ENCODE measurements around the gene CUX1.

Gene CUX1

DNA sequence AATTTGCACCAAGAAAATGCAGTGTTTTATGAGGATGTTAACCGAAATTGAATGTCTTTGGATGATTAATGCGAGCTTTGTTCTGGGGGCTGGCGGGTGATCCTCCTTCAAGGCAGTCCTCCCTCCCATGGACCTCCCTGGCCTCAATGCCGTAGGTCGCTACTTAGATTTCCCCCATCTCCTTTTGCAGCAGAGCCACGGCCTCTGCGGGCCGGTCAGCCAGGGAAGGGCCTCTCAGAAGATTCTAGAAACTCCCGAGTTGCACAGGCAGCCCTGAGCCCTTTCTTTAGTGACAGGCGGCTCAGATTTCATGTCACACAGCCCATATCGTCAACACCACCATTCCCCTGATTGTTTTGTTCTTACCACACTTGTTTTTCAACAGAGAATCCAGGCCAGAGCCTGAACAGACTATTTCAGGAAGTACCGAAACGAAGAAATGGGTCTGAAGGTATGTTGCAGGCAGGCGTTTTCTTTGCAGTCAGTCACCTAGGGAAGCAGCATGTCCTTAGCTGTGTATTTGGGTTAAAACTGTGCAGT lies 381.1 kb downstream of the CUX1 start:
- no peak for DNase-seq (ENCODE audit: low read depth)
- no peak overlapping the region for H3K4me3 ChIP-seq (ENCODE audit: low read depth, low read length)
- TF ChIP-seq, protein P1, sequence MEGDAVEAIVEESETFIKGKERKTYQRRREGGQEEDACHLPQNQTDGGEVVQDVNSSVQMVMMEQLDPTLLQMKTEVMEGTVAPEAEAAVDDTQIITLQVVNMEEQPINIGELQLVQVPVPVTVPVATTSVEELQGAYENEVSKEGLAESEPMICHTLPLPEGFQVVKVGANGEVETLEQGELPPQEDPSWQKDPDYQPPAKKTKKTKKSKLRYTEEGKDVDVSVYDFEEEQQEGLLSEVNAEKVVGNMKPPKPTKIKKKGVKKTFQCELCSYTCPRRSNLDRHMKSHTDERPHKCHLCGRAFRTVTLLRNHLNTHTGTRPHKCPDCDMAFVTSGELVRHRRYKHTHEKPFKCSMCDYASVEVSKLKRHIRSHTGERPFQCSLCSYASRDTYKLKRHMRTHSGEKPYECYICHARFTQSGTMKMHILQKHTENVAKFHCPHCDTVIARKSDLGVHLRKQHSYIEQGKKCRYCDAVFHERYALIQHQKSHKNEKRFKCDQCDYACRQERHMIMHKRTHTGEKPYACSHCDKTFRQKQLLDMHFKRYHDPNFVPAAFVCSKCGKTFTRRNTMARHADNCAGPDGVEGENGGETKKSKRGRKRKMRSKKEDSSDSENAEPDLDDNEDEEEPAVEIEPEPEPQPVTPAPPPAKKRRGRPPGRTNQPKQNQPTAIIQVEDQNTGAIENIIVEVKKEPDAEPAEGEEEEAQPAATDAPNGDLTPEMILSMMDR (IDR thresholded peaks at IDR 0.05; ENCODE audit: control insufficient read depth, extremely low read depth, insufficient read depth): no peak

DNA sequence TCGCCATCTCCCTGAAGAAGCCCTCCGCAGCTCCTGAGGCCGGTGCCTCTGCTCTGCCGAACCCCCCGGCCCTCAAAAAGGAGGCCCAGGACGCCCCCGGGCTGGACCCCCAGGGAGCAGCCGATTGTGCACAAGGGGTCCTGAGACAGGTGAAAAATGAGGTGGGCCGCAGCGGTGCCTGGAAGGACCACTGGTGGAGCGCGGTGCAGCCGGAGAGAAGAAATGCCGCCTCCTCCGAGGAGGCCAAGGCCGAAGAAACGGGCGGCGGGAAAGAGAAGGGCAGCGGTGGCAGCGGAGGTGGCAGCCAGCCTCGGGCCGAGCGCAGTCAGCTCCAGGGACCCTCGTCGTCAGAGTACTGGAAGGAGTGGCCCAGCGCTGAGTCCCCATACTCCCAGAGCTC lies 384.1 kb downstream of the CUX1 start:
- H3K4me3 ChIP-seq (ENCODE audit: low read depth, low read length): no peak overlapping the region
- TF ChIP-seq, protein P1 (IDR thresholded peaks at IDR 0.05; ENCODE audit: control insufficient read depth, extremely low read depth, insufficient read depth): no peak
- no peak for DNase-seq (ENCODE audit: low read depth)

DNA sequence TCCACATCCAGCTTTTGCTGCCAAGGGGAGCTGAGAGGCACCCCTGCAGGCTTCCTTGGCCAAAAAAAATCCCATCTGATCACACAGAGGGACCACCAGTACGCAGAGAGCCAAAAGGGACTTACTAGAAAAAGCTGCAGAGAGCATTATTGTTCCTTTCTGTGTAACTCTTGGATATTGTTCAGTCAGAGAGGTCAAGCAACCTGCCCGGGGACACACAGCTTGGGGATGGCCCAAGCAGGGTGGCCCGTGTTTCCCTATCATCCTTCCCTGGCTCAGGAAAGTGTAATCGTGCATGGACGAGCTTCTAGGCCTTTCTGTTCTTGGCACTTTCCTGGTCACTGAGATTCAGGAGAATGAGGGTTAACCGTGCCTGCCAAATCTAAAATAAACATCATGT lies 385.1 kb downstream of the CUX1 start:
- TF ChIP-seq, protein P1 (IDR thresholded peaks at IDR 0.05; ENCODE audit: control insufficient read depth, extremely low read depth, insufficient read depth): no peak
- H3K4me3 ChIP-seq (ENCODE audit: low read depth, low read length): no peak overlapping the region
- no peak for DNase-seq (ENCODE audit: low read depth)

DNA sequence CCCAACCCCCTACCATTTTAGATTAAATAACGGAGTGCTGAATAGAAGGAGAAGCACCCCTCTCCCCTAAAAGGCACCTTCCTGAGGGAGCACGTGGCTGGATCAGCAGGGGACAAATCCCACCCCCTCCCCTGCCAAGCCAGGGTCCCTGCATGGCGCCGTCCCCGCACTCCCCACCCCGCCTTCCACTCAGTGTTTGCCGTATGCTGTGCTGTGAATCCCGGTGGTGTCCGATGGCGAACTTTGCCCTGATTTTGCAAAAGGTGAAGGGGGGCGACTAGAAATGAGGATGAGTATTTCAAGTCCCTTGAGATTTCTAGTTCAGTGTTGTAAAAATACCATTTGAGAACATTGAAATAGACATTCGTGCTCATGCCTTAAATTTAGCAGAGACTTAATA lies 385.8 kb downstream of the CUX1 start:
- no peak overlapping the region for H3K4me3 ChIP-seq (ENCODE audit: low read depth, low read length)
- no peak for DNase-seq (ENCODE audit: low read depth)
- TF ChIP-seq, protein P1 (IDR thresholded peaks at IDR 0.05; ENCODE audit: control insufficient read depth, extremely low read depth, insufficient read depth): no peak

DNA sequence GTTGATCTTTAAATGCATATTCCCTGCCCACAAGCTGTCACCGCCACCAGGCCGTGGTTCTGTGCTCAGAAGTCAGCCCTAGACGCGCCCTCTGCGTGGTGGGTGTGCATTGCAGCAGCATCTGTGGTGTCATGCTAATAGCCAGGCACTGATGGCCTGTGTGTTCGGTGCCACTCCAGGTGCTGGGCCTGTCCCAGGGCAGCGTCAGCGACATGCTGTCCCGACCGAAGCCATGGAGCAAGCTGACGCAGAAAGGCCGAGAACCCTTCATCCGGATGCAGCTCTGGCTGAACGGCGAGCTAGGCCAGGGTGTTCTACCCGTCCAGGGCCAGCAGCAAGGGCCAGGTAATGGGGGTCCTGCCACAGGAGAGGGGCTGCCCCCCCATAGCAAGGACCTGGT lies 386.8 kb downstream of the CUX1 start:
- H3K4me3 ChIP-seq (ENCODE audit: low read depth, low read length): no peak overlapping the region
- DNase-seq (ENCODE audit: low read depth): no peak
- TF ChIP-seq, protein P1 (IDR thresholded peaks at IDR 0.05; ENCODE audit: control insufficient read depth, extremely low read depth, insufficient read depth): no peak

DNA sequence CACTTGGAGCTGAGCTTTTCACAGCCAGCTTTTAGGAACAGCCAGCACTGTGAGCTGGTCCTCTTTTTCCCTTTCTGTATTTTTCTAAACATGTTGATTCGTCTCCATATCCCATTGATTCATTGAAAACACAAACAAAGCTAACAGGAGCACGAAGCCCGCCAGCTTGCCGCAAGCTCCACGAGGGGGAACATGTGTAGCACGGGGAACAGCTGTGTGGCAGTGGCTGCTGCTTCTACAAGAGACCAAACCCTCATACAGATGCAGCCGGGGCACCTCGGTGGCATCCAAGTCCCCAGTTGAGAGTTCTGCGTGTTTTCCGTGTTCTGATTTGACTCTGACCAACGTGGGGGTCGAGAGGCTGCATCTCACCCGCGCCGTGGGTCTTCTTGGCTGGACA lies 388.5 kb downstream of the CUX1 start:
- no peak for DNase-seq (ENCODE audit: low read depth)
- H3K4me3 ChIP-seq (ENCODE audit: low read depth, low read length): no peak overlapping the region
- TF ChIP-seq, protein P1 (IDR thresholded peaks at IDR 0.05; ENCODE audit: control insufficient read depth, extremely low read depth, insufficient read depth): no peak

DNA sequence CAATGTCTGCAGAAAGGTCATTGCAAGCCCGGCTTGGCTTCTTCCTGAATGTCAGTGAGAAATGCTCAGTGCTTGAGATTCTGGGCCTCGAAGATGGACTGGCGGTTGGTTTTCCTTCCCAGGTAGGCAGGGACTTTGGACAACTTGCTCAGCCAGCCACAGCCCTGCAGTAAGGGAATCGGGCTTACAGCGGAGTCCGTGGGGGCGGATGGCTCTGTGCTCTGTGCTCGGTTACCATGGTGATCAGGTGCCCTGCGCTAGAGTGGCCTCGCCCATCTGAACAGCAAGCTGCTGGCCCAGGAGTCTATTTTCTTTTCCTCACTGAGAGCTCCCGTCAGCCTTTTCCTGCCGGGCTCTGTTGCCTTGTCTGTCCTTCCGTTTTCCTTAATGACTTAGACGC lies 391.4 kb downstream of the CUX1 start:
- no peak overlapping the region for H3K4me3 ChIP-seq (ENCODE audit: low read depth, low read length)
- DNase-seq (ENCODE audit: low read depth): no peak
- TF ChIP-seq, protein P1 (IDR thresholded peaks at IDR 0.05; ENCODE audit: control insufficient read depth, extremely low read depth, insufficient read depth): no peak
